NCI-H1436 treated with DMSO at 0.1 percent for 48 hours (cell line): ENCODE measurements around the gene MYOG.

Source experiments
- DNase-seq: peaks from one replicate; lab custom pipeline; 2025; lab: John Stamatoyannopoulos, UW

The MYOG gene

DNA sequence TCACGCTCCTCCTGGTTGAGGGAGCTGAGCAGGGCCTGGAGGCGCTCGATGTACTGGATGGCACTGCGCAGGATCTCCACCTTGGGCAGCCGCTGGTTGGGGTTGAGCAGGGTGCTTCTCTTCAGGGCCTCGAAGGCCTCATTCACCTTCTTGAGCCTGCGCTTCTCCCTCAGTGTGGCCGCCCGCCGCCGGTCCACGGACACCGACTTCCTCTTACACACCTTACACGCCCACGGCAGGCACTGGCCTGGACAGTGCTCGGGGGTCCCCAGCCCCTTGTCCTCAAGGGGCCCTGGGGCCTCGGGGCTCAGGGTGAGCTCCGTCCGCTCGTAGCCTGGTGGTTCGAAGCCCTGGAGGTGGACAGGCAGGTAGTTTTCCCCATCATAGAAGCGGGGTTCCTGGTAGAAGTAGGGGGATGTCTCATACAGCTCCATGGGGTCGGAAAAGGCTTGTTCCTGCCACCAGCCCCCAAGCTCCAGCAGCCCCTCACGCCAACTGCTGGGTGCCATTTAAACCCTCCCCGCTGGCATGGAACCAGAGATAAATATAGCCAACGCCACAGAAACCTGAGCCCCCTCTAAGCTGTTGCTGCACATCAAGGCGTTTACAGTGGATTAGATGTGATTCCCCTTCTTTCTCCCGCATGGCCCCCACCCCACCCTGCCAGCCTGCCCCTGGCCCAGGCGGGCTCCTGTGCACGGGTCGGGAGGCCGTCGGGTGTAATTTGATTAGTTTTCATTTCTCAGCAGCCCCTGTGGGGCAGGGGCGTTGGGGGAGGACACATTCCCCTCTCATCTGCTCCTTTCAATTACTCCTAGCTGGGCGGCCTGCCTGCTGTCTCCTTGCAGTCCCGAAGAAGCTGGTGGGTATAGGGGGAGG, at the start of gene MYOG:
MYOG (minus strand) TSS at position 485 of the 879 bp plus-strand sequence; CDS start at position 434, 51 bp downstream.
- no peak for DNase-seq

DNA sequence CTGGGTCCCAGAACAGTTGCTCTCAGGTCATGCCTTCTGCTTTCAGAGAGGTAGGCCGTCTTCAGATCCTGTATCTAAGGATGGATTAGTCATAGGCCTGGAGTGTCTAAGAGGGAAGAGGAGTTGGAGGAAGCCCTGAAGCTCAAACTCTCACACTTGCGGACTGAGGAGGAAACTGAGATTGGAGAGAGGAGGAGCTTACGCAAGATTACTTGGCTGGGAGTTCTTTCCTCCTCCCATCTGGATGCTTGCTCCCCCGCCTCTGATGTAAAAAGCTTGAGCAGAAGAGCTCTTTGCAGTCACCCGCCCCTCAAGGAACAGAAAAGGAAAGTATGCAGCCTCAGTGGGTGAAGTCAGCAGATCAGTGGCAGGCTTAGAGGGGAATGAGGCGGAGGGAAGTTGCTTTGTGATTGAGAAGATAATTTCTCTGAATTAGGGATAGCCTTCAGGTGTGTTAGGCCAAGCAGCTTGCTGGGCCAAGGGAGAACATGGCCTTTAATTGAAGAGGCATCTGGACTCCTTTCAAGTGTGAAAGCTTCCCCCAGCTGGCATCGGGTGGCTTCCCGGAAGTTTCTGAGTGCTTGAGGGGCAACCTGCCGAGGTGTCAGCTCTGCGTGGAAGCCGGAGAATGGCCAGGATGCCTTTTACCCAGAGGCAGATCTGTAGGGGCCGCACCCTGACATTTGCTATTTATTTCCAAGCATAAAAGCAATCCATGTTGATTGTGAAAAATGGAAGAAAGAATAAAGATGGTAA, 48.3 kb upstream of the MYOG start:
- DNase-seq: no peak

DNA sequence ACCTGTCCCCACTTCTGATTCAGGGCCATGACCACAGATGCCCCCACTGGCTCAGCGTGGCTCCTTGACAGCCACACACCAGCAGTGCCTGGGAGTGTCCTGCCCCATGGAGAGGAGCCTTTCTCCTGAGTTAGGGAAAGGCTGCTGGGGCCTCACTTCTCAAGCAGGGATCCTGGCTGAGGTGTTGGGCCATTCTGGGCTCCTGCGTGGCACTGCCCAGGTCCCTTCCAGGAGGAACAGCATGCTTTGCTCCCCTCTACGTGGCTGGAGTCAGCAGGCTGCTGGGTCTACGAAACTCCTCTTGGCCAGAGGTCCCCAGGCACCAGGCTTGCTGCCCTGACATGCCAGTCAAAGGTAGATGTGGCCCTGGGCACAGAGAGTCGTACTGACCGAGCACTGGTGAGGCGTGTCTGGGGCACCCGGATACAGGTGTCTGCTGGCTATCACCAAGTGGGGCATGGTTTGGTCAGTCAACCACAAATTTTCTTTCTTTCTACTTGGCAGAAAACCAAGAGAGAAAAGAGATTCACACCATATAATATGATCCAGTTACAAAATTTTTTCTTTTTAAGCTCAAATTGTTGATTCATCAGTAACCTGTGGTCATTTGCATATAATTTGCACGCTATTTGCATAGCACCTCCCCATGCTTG, 45.9 kb upstream of the MYOG start:
- no peak for DNase-seq

DNA sequence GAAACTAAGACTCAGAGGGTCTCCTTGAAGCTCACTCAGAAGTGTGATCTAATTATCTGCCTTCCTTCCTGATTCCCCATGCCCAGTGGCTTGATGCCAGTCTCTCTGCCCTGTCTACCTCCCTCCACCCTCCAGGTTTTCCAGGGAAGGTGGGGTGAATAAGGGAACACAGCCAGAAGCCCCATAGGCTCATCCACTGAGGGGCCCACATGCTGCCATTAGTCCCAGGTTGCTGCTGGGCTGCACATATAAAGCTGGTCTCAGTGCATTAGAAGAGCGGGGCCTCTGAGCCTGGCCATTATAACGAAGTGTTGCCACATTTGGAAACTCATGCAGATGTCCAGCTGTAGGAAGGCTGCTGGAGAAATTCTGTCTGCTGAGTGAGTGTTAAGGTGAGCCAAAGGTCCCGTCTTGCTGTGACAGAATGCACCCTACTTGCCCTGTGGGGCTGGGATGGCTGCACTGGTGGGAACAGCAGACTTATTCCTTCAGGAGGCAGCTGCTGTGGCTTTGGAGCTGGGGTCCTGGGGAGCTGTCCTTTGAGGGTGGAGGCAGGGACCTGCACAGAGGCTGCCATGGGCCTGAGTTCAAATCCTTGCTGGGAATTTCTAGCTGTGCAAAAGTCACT, 44.7 kb upstream of the MYOG start:
- DNase-seq: no peak

DNA sequence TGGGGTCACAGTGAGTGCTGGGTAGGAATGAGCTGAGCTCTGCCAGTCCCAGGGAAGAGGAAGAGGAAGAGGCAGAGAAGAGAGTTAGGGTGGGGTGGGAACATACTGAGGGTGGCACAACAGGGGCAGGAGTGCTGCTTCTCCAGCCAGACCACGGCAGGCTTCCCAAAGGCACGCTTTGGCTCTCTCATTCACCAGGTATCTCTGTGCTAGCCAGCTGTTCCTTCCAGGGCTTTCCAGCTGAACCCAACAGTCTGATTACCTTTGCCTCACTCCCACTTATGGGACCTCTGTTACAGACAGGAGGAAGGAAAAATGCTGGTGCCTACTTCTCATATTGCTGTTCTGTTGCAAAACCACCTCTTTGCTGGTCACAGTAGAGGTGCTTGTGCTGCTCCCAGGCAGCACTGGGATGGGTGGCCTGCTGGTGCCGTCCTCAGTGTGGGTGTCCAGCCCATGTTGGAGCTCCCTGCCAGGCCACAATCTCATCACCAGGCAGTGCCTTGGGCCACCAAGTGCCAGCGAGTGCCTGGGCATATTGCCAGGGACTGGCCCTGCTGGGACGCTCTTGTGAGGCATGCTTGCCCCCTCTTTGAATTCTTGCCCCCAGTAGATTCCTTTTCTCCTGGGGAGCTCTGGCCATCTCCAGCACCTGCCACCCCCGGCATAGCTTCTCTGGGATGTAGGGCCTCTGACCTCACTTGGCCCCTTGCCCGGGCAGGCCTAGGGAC, 43.9 kb upstream of the MYOG start:
- no peak for DNase-seq

DNA sequence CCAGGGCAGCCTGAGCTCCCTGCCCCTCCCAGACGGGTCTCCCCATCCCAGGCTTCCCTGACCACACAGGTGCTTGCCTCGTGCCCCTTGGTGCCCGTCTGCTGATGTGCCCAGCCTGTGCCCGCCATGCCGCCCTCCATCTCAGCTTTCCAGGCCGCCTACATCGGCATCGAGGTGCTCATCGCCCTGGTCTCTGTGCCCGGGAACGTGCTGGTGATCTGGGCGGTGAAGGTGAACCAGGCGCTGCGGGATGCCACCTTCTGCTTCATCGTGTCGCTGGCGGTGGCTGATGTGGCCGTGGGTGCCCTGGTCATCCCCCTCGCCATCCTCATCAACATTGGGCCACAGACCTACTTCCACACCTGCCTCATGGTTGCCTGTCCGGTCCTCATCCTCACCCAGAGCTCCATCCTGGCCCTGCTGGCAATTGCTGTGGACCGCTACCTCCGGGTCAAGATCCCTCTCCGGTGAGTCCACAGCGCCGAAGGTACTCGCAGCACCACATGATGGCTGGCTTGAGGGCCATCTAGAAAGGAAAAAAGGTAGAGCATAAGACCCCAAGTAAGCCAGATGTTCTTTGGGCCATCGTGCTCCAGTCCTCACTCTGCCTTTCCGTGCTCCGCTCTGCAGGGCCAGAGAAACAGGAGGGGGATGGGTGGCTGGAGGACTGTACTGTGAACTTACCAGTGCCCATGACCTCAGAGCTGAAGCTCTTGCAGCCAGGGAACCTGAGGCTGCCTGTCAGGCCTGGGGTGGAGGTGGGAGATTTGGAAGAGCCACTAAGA, 43.1 kb upstream of the MYOG start:
- no peak for DNase-seq

DNA sequence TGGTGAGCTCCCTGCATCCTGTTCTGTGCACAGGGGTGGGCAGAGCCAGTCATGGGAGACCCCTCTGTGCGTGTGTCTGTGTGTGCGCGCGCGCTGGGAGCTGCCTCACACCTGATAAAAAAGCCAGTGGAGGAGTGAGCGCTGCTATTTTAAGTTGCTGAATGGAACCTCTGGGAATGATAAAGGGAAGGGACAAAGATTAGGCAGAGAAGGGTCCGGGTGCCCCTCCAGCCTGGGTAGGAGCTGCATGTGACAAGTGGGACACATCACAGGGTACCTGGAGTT, 42.6 kb upstream of the MYOG start:
- no peak for DNase-seq

DNA sequence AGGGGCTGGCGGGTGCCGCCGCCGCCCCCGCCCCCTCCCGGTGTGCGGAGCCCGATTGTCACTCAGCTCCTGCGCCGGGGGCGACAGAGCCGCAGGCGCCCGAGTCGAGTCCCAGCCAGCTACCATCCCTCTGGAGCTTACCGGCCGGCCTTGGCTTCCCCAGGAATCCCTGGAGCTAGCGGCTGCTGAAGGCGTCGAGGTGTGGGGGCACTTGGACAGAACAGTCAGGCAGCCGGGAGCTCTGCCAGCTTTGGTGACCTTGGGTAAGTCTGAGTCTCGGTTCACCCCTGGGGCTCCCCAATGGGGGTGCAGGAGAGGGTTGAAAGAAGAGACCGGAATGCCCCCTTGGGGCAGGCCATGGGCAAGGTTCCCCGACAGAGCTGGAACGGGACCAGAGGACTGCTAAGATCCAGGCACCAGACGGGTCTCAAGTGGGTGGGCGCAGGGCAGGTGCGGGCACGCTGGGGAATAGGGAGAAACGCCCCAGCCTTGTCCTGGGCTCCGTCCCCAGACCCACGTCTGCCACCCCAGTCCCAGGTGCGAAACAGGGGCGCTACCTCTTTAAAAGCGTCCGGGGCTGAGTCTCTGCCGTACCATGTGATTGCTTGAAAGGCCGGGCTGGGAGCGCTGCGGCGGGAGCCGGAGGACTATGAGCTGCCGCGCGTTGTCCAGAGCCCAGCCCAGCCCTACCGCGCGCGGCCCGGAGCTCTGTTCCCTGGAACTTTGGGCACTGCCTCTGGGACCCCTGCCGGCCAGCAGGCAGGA, 42.0 kb upstream of the MYOG start, which contains the start of gene ADORA1:
ADORA1 (plus strand) TSS at position 61 of the 765 bp plus-strand sequence. CDS start 1,116 bp downstream, outside the sequence.
- DNase-seq: no peak

DNA sequence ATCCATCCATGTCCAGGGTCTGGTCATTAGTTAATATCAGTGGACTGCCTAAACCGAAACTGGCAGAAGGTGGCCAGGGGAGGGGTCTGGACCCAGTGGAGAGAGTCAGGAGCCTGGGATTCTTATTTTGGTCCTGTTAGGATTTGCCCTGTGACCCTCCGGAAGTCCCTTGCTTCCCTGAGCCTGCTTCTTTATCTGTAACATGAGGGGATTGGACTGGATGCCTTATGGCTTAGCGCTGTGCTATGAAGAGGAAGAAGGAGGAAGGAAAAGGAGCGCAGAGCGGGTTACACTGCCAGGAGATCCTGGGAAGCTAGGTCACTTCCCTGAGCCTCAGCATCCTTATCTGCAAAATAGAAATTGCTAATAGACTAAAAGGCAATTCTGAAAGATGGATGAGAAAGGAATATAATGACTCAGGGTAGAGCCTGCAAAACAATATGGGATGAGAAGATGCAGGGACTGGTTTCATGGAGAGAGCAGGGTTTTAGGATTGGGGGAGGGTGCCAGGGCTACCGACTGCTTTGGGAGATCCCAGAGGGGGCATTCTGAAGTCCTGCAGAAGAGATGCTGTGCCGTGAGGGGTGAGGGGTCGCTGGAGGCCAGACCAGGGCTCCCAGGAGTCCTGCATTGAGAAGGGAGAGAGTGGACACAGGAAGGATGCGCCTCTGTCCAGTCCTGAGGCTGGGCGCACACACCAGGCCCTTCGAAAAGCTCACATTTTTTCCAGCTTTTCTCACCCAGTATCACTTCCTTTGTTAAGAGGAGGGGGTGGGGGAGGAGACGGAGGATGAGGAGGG, 41.3 kb upstream of the MYOG start:
- DNase-seq: no peak

DNA sequence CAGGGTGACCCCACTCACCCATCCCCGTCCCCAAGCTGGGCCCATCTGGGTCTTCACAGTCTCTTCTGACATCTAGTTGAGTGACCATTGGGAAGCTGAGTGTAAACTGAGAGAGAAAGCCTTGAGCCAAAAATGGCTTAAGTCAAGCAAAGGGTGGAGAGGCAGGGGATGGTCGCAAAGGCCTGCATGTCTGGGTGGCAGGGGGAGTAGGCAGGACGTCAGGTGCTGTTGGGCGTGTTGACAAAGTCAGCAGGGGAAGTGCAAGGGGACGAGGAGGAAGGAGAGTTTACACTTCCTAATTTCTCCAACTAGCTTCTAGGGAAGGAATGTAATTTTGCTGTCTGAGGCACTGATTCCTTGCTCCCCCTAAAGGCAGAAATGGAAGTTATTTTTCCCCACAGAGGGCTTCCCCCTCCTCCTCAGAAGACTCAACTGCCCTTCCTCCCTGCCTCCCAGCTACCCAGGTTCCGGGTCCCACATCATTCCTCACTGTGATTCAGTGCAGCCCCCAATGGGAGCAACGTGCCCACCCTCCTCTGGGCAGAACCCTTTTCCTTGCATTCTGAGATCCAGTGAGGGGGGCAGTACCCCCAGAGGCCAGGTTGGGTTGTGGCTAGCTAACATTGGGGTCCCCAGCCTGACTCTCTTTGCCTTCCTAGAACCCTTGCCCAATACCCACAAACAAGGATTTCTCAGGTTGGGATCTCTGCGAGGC, 40.5 kb upstream of the MYOG start:
- no peak for DNase-seq

DNA sequence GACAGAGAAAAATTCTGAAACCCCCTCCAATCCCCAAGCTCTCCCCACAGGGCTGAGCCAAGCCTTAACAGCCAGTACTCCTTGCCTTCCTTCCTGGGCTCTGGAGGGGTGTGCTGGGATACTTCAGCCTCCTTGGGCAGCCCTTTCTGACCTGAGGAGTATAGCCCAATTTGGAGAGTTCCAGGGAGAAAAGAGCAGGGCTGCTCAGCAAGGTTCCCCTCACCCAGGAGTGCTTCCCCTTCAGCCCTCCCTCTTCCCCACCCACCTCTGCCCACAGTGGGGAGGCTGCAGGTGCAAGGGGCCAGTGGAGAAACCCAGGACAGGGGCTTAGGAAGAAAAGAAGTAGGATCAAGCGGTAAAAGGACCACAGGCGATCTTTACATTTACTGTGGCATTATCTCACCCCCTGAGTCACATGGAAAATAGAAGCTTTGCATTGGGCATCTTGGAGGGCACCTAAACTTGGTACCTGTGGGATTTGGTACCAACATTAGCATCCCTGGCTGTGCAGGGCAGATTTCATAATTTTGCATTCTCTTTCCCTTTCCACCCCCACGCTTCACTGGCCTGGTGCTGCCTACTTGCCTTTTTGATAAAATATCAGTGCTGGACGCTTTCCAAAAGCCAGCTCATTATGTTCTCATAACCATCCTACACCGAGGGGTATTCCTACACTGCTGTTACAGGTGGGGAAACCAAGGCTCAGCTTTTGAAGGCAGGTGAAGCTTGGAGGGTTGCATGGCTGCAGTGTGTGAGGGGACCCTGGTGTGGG, 38.9 kb upstream of the MYOG start:
- no peak for DNase-seq

DNA sequence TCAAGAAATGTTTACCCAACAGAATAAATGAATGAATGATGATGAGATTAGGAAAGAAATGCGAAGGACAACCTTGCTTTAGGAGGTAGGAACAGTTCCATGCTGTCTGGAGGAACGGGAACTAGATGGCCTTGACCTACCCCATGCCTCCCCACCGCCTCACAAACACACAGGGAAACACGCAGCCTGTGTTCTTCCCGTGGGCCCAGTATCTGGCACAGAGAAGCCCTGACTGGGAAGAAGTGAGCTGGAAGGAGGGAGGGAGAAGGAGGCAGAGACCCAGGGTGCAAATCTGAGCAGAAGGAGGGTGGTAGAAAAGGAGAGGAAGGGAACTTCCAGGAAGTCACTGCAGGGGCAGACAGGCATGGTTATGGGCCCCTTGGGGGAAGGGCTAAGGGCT, 38.2 kb upstream of the MYOG start:
- no peak for DNase-seq

DNA sequence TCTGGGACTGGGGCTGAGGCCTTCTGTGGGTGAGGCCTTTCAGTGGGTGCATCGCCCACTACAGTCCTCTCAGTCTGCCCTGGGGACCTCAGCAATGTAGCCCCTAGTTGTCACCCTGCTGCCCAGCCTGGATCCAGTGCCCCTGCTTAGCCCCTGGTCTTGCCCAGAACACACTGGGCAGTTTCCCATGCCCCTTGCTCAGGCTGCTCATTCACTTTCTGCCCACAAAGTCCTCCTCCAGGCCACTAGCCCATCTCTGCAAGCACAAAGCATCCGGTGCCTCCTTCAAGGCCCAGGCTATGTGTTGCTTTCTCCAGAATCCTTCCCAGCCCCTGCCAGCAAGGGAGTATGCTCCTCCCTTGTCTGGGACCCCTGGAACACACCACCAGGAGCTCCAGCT, 36.3 kb upstream of the MYOG start:
- no peak for DNase-seq

DNA sequence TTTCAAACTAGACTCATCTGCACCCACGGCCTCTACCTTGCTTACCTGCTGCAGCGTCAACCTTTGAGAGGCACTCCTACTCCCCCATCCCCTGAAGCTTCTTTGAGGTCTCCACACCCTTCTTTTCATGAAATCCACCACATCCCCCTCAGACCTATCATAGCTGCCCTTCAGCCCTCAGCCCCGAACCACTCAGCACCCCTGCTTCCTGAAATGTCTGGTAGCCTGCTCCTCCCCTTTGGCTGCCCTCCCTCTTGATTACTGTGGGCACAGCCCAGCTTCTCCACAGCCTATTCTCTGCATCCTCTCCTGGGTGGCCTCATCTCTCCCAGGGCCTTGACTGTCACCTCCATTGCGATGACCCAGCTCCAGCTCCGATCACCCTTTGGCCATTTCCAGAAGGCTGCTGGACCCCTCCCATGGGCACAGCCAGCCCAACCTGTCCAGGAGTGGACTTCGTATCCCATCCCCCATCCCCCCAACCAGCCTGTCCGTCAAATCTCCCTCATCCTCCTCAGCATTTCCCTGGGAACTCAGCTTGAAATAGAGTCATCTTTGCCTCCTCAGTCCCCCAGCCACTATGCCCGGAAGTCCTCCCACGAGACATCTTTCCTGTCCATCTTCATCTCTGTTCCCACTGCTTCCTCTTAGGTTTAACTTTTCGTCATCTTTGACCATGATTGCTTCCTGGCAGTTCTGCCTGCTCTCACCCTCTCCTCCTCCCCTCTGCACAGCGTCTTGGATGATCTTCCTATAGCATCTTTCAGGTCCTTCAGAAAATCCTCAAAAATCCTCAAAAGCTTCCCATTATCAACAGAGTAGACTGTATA, 35.6 kb upstream of the MYOG start:
- DNase-seq: no peak

DNA sequence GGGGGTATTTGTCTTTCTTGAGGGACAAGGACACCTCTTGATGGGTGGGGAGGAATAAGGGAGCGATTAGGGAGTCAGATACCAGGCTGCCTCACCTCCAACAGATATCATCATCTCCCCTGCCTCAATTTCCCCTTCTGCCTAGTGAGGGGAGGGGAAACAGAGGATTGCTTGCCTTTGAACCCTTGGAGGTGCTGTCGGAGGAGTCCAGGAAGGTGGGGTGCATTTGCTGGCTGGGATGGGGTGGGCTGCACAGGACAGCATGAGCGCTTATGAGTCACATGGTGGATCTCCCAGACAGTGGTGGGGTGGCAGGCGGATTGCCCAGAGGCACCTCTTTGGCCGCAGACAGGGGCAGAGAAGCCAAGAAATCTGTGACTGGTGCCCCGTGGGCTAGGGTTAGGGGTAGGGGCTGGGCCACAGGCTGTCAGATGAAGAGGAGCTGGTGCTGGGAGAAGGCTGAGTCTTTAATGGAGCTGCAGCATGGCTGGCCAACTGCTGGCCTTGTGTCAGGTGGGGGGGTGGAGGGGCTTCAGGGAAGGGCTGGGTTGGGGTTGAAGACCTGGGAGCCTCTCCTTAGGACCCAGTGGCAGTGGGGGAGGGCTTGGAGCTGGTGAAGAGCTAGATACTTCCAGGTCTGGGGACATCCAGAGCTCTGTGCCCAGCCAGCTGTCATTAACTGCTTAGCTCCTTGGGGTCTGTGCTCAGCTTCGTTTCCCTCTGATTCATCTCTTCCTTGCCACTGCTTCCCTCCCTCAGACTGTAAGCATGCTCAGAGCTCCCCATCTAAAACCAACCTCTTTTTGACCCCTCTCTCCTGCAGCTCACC, 34.7 kb upstream of the MYOG start:
- DNase-seq: no peak
